ENCODE data around the gene MLST8. TPM values are rescaled to one million over a fixed set of nuclear protein-coding genes. Genes with fewer than 3 reads are reported as not detected.

The MLST8 gene
- total RNA-seq, 1 donor from 2014 or later: 61.9 TPM

- no peak overlapping the region for H3K27ac Mint-ChIP-seq
- H3K4me3 Mint-ChIP-seq: peak overlapping the region; percentile 42
- H3K4me1 Mint-ChIP-seq (ENCODE audit: low read depth): peaks cover 9% of the 10 kb centered on the region
- no peaks in the 10 kb centered on the region for H3K27me3 Mint-ChIP-seq (ENCODE audit: insufficient read depth)
- no peak for DNase-seq (ENCODE audit: low spot score)
- no peaks in the 10 kb centered on the region for H3K9me3 Mint-ChIP-seq
- peaks cover 4% of the 10 kb centered on the region for H3K36me3 Mint-ChIP-seq (ENCODE audit: low read depth)
- intact Hi-C loops (cut with micrococcal nuclease): no loop called here
Measured at GRCh38 chr16:2226245-2226793, 21.1 kb downstream of the MLST8 start.

- Mint-ChIP-seq H3K27me3 (ENCODE audit: insufficient read depth) (no peaks in the 10 kb centered on the region), H3K4me1 (ENCODE audit: low read depth) (peaks cover 9% of the 10 kb centered on the region), H3K4me3 (no peak overlapping the region), H3K36me3 (ENCODE audit: low read depth) (peaks cover 4% of the 10 kb centered on the region), H3K9me3 (no peaks in the 10 kb centered on the region), H3K27ac (no peak overlapping the region)
- intact Hi-C loops (cut with micrococcal nuclease): no loop called here
- no peak for DNase-seq (ENCODE audit: low spot score)
Measured at GRCh38 chr16:2226918-2227317, 21.7 kb downstream of the MLST8 start.

- H3K4me1 Mint-ChIP-seq (ENCODE audit: low read depth): peaks cover 9% of the 10 kb centered on the region
- H3K27me3 Mint-ChIP-seq (ENCODE audit: insufficient read depth): no peaks in the 10 kb centered on the region
- H3K27ac Mint-ChIP-seq: no peak overlapping the region
- H3K36me3 Mint-ChIP-seq (ENCODE audit: low read depth): peaks cover 4% of the 10 kb centered on the region
- intact Hi-C loops (cut with micrococcal nuclease): no loop called here
- no peak overlapping the region for H3K4me3 Mint-ChIP-seq
- no peaks in the 10 kb centered on the region for H3K9me3 Mint-ChIP-seq
- no peak for DNase-seq (ENCODE audit: low spot score)
Measured at GRCh38 chr16:2228161-2228824, 23.0 kb downstream of the MLST8 start.

GRCh38 chr16:2229091-2229490 lies 23.8 kb downstream of the MLST8 start:
- intact Hi-C loops (cut with micrococcal nuclease): no loop called here
- Mint-ChIP-seq H3K4me1 (ENCODE audit: low read depth) (peaks cover 9% of the 10 kb centered on the region), H3K27ac (no peak overlapping the region), H3K9me3 (no peaks in the 10 kb centered on the region), H3K27me3 (ENCODE audit: insufficient read depth) (no peaks in the 10 kb centered on the region), H3K36me3 (ENCODE audit: low read depth) (peaks cover 4% of the 10 kb centered on the region), H3K4me3 (no peak overlapping the region)
- DNase-seq (ENCODE audit: low spot score): no peak

- Mint-ChIP-seq H3K27me3 (ENCODE audit: insufficient read depth) (no peaks in the 10 kb centered on the region), H3K4me1 (ENCODE audit: low read depth) (peaks cover 3% of the 10 kb centered on the region), H3K9me3 (no peaks in the 10 kb centered on the region), H3K27ac (no peak overlapping the region), H3K4me3 (no peak overlapping the region), H3K36me3 (ENCODE audit: low read depth) (peaks cover 4% of the 10 kb centered on the region)
- DNase-seq (ENCODE audit: low spot score): no peak
- intact Hi-C loops (cut with micrococcal nuclease): no loop called here
Measured at GRCh38 chr16:2229632-2230250, 24.5 kb downstream of the MLST8 start.

GRCh38 chr16:2230376-2230775 lies 25.1 kb downstream of the MLST8 start:
- Mint-ChIP-seq H3K4me3 (no peak overlapping the region), H3K27ac (no peak overlapping the region), H3K27me3 (ENCODE audit: insufficient read depth) (peaks cover 1% of the 10 kb centered on the region), H3K36me3 (ENCODE audit: low read depth) (peaks cover 7% of the 10 kb centered on the region), H3K4me1 (ENCODE audit: low read depth) (no peaks in the 10 kb centered on the region), H3K9me3 (no peaks in the 10 kb centered on the region)
- DNase-seq (ENCODE audit: low spot score): no peak
- intact Hi-C loops (cut with micrococcal nuclease): no loop called here

GRCh38 chr16:2231016-2231931 lies 26.0 kb downstream of the MLST8 start:
- no peak for DNase-seq (ENCODE audit: low spot score)
- peaks cover 9% of the 10 kb centered on the region for H3K36me3 Mint-ChIP-seq (ENCODE audit: low read depth)
- H3K4me1 Mint-ChIP-seq (ENCODE audit: low read depth): no peaks in the 10 kb centered on the region
- H3K9me3 Mint-ChIP-seq: no peaks in the 10 kb centered on the region
- no peak overlapping the region for H3K27ac Mint-ChIP-seq
- H3K4me3 Mint-ChIP-seq: no peak overlapping the region
- peaks cover 2% of the 10 kb centered on the region for H3K27me3 Mint-ChIP-seq (ENCODE audit: insufficient read depth)
- intact Hi-C loops (cut with micrococcal nuclease): no loop called here

- DNase-seq (ENCODE audit: low spot score): no peak
- Mint-ChIP-seq H3K9me3 (no peaks in the 10 kb centered on the region), H3K36me3 (ENCODE audit: low read depth) (peaks cover 9% of the 10 kb centered on the region), H3K4me1 (ENCODE audit: low read depth) (no peaks in the 10 kb centered on the region), H3K27me3 (ENCODE audit: insufficient read depth) (peaks cover 2% of the 10 kb centered on the region), H3K27ac (no peak overlapping the region), H3K4me3 (no peak overlapping the region)
- intact Hi-C loops (cut with micrococcal nuclease): no loop called here
Measured at GRCh38 chr16:2232094-2232990, 27.1 kb downstream of the MLST8 start.

GRCh38 chr16:2233046-2233775 lies 28.0 kb downstream of the MLST8 start:
- Mint-ChIP-seq H3K9me3 (no peaks in the 10 kb centered on the region), H3K27ac (no peak overlapping the region), H3K36me3 (ENCODE audit: low read depth) (peaks cover 9% of the 10 kb centered on the region), H3K4me1 (ENCODE audit: low read depth) (no peaks in the 10 kb centered on the region), H3K27me3 (ENCODE audit: insufficient read depth) (peaks cover 2% of the 10 kb centered on the region), H3K4me3 (no peak overlapping the region)
- intact Hi-C loops (cut with micrococcal nuclease): no loop called here
- DNase-seq (ENCODE audit: low spot score): no peak

GRCh38 chr16:2233872-2234812 lies 28.9 kb downstream of the MLST8 start:
- Mint-ChIP-seq H3K36me3 (ENCODE audit: low read depth) (peaks cover 9% of the 10 kb centered on the region), H3K4me3 (no peak overlapping the region), H3K27me3 (ENCODE audit: insufficient read depth) (peaks cover 2% of the 10 kb centered on the region), H3K9me3 (no peaks in the 10 kb centered on the region), H3K27ac (no peak overlapping the region), H3K4me1 (ENCODE audit: low read depth) (no peaks in the 10 kb centered on the region)
- DNase-seq (ENCODE audit: low spot score): no peak
- intact Hi-C loops (cut with micrococcal nuclease): no loop called here

GRCh38 chr16:2234813-2235170 lies 29.5 kb downstream of the MLST8 start:
- Mint-ChIP-seq H3K27me3 (ENCODE audit: insufficient read depth) (peaks cover 2% of the 10 kb centered on the region), H3K36me3 (ENCODE audit: low read depth) (peaks cover 8% of the 10 kb centered on the region), H3K9me3 (no peaks in the 10 kb centered on the region), H3K27ac (no peak overlapping the region), H3K4me1 (ENCODE audit: low read depth) (no peaks in the 10 kb centered on the region), H3K4me3 (no peak overlapping the region)
- DNase-seq (ENCODE audit: low spot score): no peak
- intact Hi-C loops (cut with micrococcal nuclease): no loop called here
